IMR-90 (cell line): Measurements from ENCODE around the gene ETV6. TPM values are rescaled to one million over a fixed set of nuclear protein-coding genes. Genes with fewer than 3 reads are reported as not detected.

Source experiments
- ATAC-seq: fragments of 200-7000 bp; cut with Tn5 transposase; 2 replicates; pipeline ENCODE4 v1.9.1; 2020; ENCODE audit warnings: low read depth, mild to moderate bottlenecking, moderate library complexity
- BruUV-seq: library from RNA; stranded (reverse); fragments of 400-500 nt; replicated peaks from 2 replicates; lab custom pipeline; 2021; lab: Mats Ljungman, UMichigan
- CTCF ChIA-PET: fragments of 300-600 bp; formaldehyde crosslinking; extraction: SDS; loops from one replicate; lab custom pipeline; 2021; ENCODE audit warnings: antibody characterized with exemption; lab: Yijun Ruan, JAX
- POLR2A ChIA-PET: fragments of 300-600 bp; sonication (Branson Sonifier 250); formaldehyde crosslinking; loops from one replicate; lab custom pipeline; 2022; ENCODE audit warnings: antibody characterized with exemption; ENCODE audit not compliant: unreplicated experiment; lab: Charles Lee
- DNase-seq: peaks from one replicate; pipeline ENCODE4 v3.0.0; 2013
- H2AFZ ChIP-seq: replicated peaks from 2 replicates; pipeline ENCODE3; 2013; ENCODE audit warnings: low read length, mild to moderate bottlenecking; ENCODE audit not compliant: poor library complexity
- H2AK5ac ChIP-seq: 2 replicates; pipeline ENCODE4 v1.6.1; 2013; ENCODE audit warnings: low read depth, low read length, inconsistent platforms
- H2AK9ac ChIP-seq: replicated peaks from 2 replicates; pipeline ENCODE3; 2013; ENCODE audit warnings: mild to moderate bottlenecking, low read depth, low read length, moderate library complexity; ENCODE audit not compliant: poor library complexity
- H2BK120ac ChIP-seq: 2 replicates; pipeline ENCODE4 v1.6.1; 2013; ENCODE audit warnings: low read depth, low read length, inconsistent platforms
- H2BK15ac ChIP-seq: 3 replicates; pipeline ENCODE4 v1.6.1; 2013; ENCODE audit warnings: low read depth, low read length, inconsistent platforms
- H2BK20ac ChIP-seq: 2 replicates; pipeline ENCODE4 v1.6.1; 2013; ENCODE audit warnings: low read depth, mild to moderate bottlenecking, inconsistent platforms, low read length, moderate library complexity
- H2BK5ac ChIP-seq: 2 replicates; pipeline ENCODE4 v1.6.1; 2013; ENCODE audit warnings: mild to moderate bottlenecking, low read depth, low read length, inconsistent platforms; ENCODE audit not compliant: poor library complexity, severe bottlenecking
- H3K14ac ChIP-seq: replicated peaks from 2 replicates; pipeline ENCODE4 v1.6.1; 2013; ENCODE audit warnings: low read depth, low read length, inconsistent platforms
- H3K18ac ChIP-seq: 2 replicates; pipeline ENCODE4 v1.6.1; 2013; ENCODE audit warnings: low read depth, low read length, control low read depth
- H3K23ac ChIP-seq: 2 replicates; pipeline ENCODE4 v1.6.1; 2013; ENCODE audit warnings: low read depth, low read length, inconsistent platforms
- H3K27ac ChIP-seq: 2 replicates; pipeline ENCODE4 v1.5.1; 2013; ENCODE audit warnings: mild to moderate bottlenecking, control low read depth, low read length; ENCODE audit not compliant: insufficient read depth
- H3K27me3 ChIP-seq: 2 replicates; pipeline ENCODE4 v1.6.1; 2013; ENCODE audit warnings: low read length; ENCODE audit not compliant: control insufficient read depth, insufficient read depth
- H3K36me3 ChIP-seq: 2 replicates; pipeline ENCODE4 v1.6.1; 2013; ENCODE audit warnings: low read length, mixed read lengths; ENCODE audit not compliant: control insufficient read depth, insufficient read depth
- H3K4ac ChIP-seq: 2 replicates; pipeline ENCODE4 v1.6.1; 2013; ENCODE audit warnings: low read depth, low read length, inconsistent platforms
- H3K4me1 ChIP-seq: 2 replicates; pipeline ENCODE4 v1.6.1; 2013; ENCODE audit warnings: low read length, mixed read lengths; ENCODE audit not compliant: control insufficient read depth, insufficient read depth
- H3K4me2 ChIP-seq: 2 replicates; pipeline ENCODE4 v1.6.1; 2013; ENCODE audit warnings: low read depth, mild to moderate bottlenecking, control low read depth, low read length, moderate library complexity
- H3K4me3 ChIP-seq: 2 replicates; pipeline ENCODE4 v1.5.1; 2013; ENCODE audit warnings: low read depth, mild to moderate bottlenecking, control low read depth, low read length, moderate library complexity; ENCODE audit not compliant: insufficient read depth
- H3K56ac ChIP-seq: 2 replicates; pipeline ENCODE4 v1.6.1; 2013; ENCODE audit warnings: low read length, inconsistent platforms; ENCODE audit not compliant: insufficient read depth; ENCODE audit errors: extremely low read depth
- H3K79me1 ChIP-seq, 2 experiments: 2 replicates each; pipeline ENCODE4 v1.6.1; 2013; ENCODE audit warnings: low read length in 2 of 2, inconsistent platforms in 1 of 2, low read depth in 1 of 2
- H3K9ac ChIP-seq: 2 replicates; pipeline ENCODE4 v1.6.1; 2013; ENCODE audit warnings: low read depth, low read length, control low read depth
- H3K9me1 ChIP-seq: 2 replicates; pipeline ENCODE4 v1.6.1; 2013; ENCODE audit warnings: low read length, inconsistent platforms; ENCODE audit not compliant: insufficient read depth
- H3K9me3 ChIP-seq: 2 replicates; pipeline ENCODE4 v1.6.1; 2013; ENCODE audit warnings: low read length; ENCODE audit not compliant: control insufficient read depth, insufficient read depth
- H4K20me1 ChIP-seq: 2 replicates; pipeline ENCODE4 v1.6.1; 2013; ENCODE audit warnings: low read length, inconsistent platforms; ENCODE audit not compliant: insufficient read depth
- H4K5ac ChIP-seq: 2 replicates; pipeline ENCODE4 v1.6.1; 2013; ENCODE audit warnings: mild to moderate bottlenecking, low read depth, low read length, control low read depth
- H4K8ac ChIP-seq, 2 experiments: 2 replicates each; pipeline ENCODE4 v1.6.1; 2013; ENCODE audit warnings: low read depth in 2 of 2, low read length in 2 of 2, control low read depth in 1 of 2, inconsistent platforms in 1 of 2
- H4K91ac ChIP-seq: 2 replicates; pipeline ENCODE4 v1.6.1; 2013; ENCODE audit warnings: low read depth, low read length, inconsistent platforms; ENCODE audit not compliant: insufficient read depth
- BHLHE40 ChIP-seq: fragments of 150-350 bp; IDR thresholded peaks from 2 replicates; pipeline ENCODE4 v1.6.1; 2016; ENCODE audit warnings: mild to moderate bottlenecking, low read depth, low read length
- CEBPB ChIP-seq: IDR thresholded peaks from 2 replicates; pipeline ENCODE4 v1.6.1; 2012; ENCODE audit warnings: low read depth, low read length, improper control_type of control experiment
- CHD1 ChIP-seq: IDR thresholded peaks from 2 replicates; pipeline ENCODE4 v1.6.1; 2012; ENCODE audit warnings: low read depth, low read length, improper control_type of control experiment
- CTCF ChIP-seq: conservative IDR thresholded peaks from 2 replicates; pipeline ENCODE4 v1.5.1; 2012; ENCODE audit warnings: mild to moderate bottlenecking, low read depth, low read length, improper control_type of control experiment
- ELK1 ChIP-seq: fragments of 150-350 bp; IDR thresholded peaks from 2 replicates; pipeline ENCODE4 v1.6.1; 2016; ENCODE audit warnings: low read depth, mild to moderate bottlenecking, low read length, moderate library complexity, borderline replicate concordance
- FOS ChIP-seq: fragments of 150-350 bp; IDR thresholded peaks from 2 replicates; pipeline ENCODE4 v1.6.1; 2016; ENCODE audit warnings: low read depth, low read length
- MAFK ChIP-seq: IDR thresholded peaks from 2 replicates; pipeline ENCODE4 v1.6.1; 2012; ENCODE audit warnings: low read depth, low read length, improper control_type of control experiment
- MXI1 ChIP-seq: IDR thresholded peaks from 2 replicates; pipeline ENCODE4 v1.6.1; 2012; ENCODE audit warnings: low read depth, mild to moderate bottlenecking, low read length, moderate library complexity, borderline replicate concordance
- NFE2L2 ChIP-seq: fragments of 150-350 bp; IDR thresholded peaks from 2 replicates; pipeline ENCODE4 v1.6.1; 2016; ENCODE audit warnings: low read depth, mild to moderate bottlenecking, low read length
- POLR2A ChIP-seq: IDR thresholded peaks from 2 replicates; pipeline ENCODE4 v1.6.1; 2012; ENCODE audit warnings: mild to moderate bottlenecking, low read depth, low read length
- RAD21 ChIP-seq: IDR thresholded peaks from 2 replicates; pipeline ENCODE4 v1.6.1; 2012; ENCODE audit warnings: low read length, improper control_type of control experiment
- RCOR1 ChIP-seq: IDR thresholded peaks from 2 replicates; pipeline ENCODE4 v1.6.1; 2012; ENCODE audit warnings: mild to moderate bottlenecking, low read length, improper control_type of control experiment; ENCODE audit not compliant: insufficient replicate concordance
- RFX5 ChIP-seq: IDR thresholded peaks from 2 replicates; pipeline ENCODE4 v1.8.0; 2012; ENCODE audit warnings: low read depth, mild to moderate bottlenecking, low read length, moderate library complexity
- SMC3 ChIP-seq: fragments of 150-350 bp; IDR thresholded peaks from 2 replicates; pipeline ENCODE4 v1.6.1; 2016; ENCODE audit warnings: low read depth, mild to moderate bottlenecking, antibody characterized with exemption, low read length, moderate library complexity
- USF2 ChIP-seq: fragments of 150-350 bp; IDR thresholded peaks from 2 replicates; pipeline ENCODE4 v1.6.1; 2017; ENCODE audit warnings: mild to moderate bottlenecking, antibody characterized with exemption, low read length, low read depth
- WGBS, 2 experiments: methylation state at CpG; one replicate each; pipeline versions ENCODE4 v1.1.5 to v1.1.7; 2013; ENCODE audit warnings: missing lambda C conversion rate in 2 of 2; ENCODE audit not compliant: insufficient read length in 1 of 2; ENCODE audit errors: extremely low coverage in 2 of 2; 5-methylcytosine and 5-hydroxymethylcytosine counted together
- dilution Hi-C: fragments of 300-500 bp; cut with HindIII; formaldehyde crosslinking; loops from one replicate; pipeline ENCODE4 v1.14.3; 2018; ENCODE audit warnings: low sequenced_read_pairs; ENCODE audit not compliant: unreplicated experiment
- in situ Hi-C: fragments of 300-500 bp; cut with MboI; formaldehyde crosslinking; loops from 3 replicates; pipeline ENCODE4 v1.14.3; 2019; ENCODE audit warnings: low sequenced_read_pairs, inconsistent platforms, mixed read lengths
- intact Hi-C: fragments of 100-400 bp; cut with micrococcal nuclease; formaldehyde crosslinking; loops from 2 replicates; pipeline ENCODE4 v1.10.0; 2022
- polyA plus RNA-seq, 3 experiments: library from polyadenylated mRNA; depleted of rRNA; stranded (reverse); fragments of >200 nt; gene quantifications; 2 replicates each; pipeline ENCODE4 v1.2.3, GENCODE V29; 2012; ENCODE audit warnings: low replicate concordance in 1 of 3
- total RNA-seq: library from RNA; depleted of rRNA; stranded (reverse); fragments of >200 nt; gene quantifications from 2 replicates; pipeline ENCODE4 v1.2.3, GENCODE V29; 2012

ETV6 gene
- total and polyA plus RNA-seq, 2 of the 4 experiments (the other 2 are of a cell fraction): 8.4 to 9.9 TPM

- peaks cover 5% of the 10 kb centered on the region for H3K36me3 ChIP-seq
- H4K20me1 ChIP-seq: no peaks in the 10 kb centered on the region; the same call in 1 of the 2 replicates
- H3K9me1 ChIP-seq: peaks cover 16% of the 10 kb centered on the region
- no peak overlapping the region for H2AFZ ChIP-seq
- H2BK5ac ChIP-seq: no peak overlapping the region
- 0 out of 2 replicates have a peak overlapping the region, but pooled peaks have one; percentile 3 for H3K4me2 ChIP-seq
- BruUV-seq: no TSS peak
- DNase-seq (peak; percentile 41), ATAC-seq (peak; percentile 33; the same call in 1 of the 2 replicates)
- H3K79me1 ChIP-seq: peaks cover 31 to 52% of the 10 kb centered on the region in 2 experiments
- ChIA-PET POLR2A (no interaction called here), CTCF (no interaction called here)
- 0 out of 2 replicates have a peak overlapping the region, but pooled peaks have one; percentile 20 for H3K14ac ChIP-seq
- H2BK20ac ChIP-seq: no peak overlapping the region
- no peaks in the 10 kb centered on the region for H3K27me3 ChIP-seq
- no peak overlapping the region for H2AK9ac ChIP-seq
- in situ Hi-C loops: no loop called here
- no peak overlapping the region for H3K9ac ChIP-seq
- H3K23ac ChIP-seq: peak overlapping the region; percentile 33
- H3K4me3 ChIP-seq: no peak overlapping the region
- H3K9me3 ChIP-seq: no peaks in the 10 kb centered on the region
- dilution Hi-C loops: no loop called here
- H3K27ac ChIP-seq: no peak overlapping the region
- no peak overlapping the region for H2BK15ac ChIP-seq
- no peak overlapping the region for H4K91ac ChIP-seq
- H3K18ac ChIP-seq: no peak overlapping the region
- intact Hi-C loops: no loop called here
- no peak overlapping the region for H4K8ac ChIP-seq
- no peak overlapping the region for H2AK5ac ChIP-seq
- no peak overlapping the region for H3K4ac ChIP-seq
- 20% methylated on average over 1 of the region's 4 CpGs; no CpG with 5 or more reads in 1 of the 2 experiments for WGBS, 2 experiments
- peaks cover 14% of the 10 kb centered on the region for H3K4me1 ChIP-seq
- no peak overlapping the region for H4K5ac ChIP-seq
- no peak overlapping the region for H2BK120ac ChIP-seq
- H3K56ac ChIP-seq: no peak overlapping the region
- no peak for TF ChIP-seq CEBPB
- TF ChIP-seq RCOR1: no peak
- no peak for TF ChIP-seq USF2
- no peak for TF ChIP-seq CHD1
- no peak for TF ChIP-seq POLR2A
- TF ChIP-seq RFX5: no peak
- no peak for TF ChIP-seq RAD21
- no peak for TF ChIP-seq SMC3
- TF ChIP-seq ELK1: no peak
- no peak for TF ChIP-seq FOS
- no peak for TF ChIP-seq MXI1
- TF ChIP-seq BHLHE40: no peak
- TF ChIP-seq CTCF: no peak
- no peak for TF ChIP-seq MAFK
- TF ChIP-seq NFE2L2: no peak
Observed at GRCh38 chr12:11834104-11834812, 184.8 kb downstream of the ETV6 start.
